Right atrium auricular region (tissue), 2 donors: Measurements from ENCODE around the gene OR9A2. TPM values are rescaled to one million over a fixed set of nuclear protein-coding genes. Genes with fewer than 3 reads are reported as not detected.
A peak's percentile ranks its signal among the peaks of the same experiment; 100 is the strongest.

Experiments
- DNase-seq: peaks from one replicate; pipeline ENCODE4 v3.0.0-alpha.2; 2019; ENCODE audit warnings: low spot score
- H3K27ac ChIP-seq, 2 donors: fragments of 200-600 bp; sonication (generic); 1 replicate in 1 of 2; 2 replicates in 1 of 2; pipeline ENCODE4 v1.5.1; 2016 to 2019
- H3K27me3 ChIP-seq, 2 donors: fragments of 200-600 bp; sonication (generic); one replicate each; pipeline versions ENCODE4 v1.5.1 to v1.6.0; 2017 to 2019
- H3K36me3 ChIP-seq: fragments of 200-600 bp; sonication (generic); one replicate; pipeline ENCODE4 v1.5.1; 2016
- H3K4me1 ChIP-seq, 2 donors: fragments of 200-600 bp; sonication (generic); one replicate each; pipeline versions ENCODE4 v1.5.1 to v1.6.0; 2017 to 2019
- H3K4me3 ChIP-seq, 2 donors: fragments of 200-600 bp; sonication (generic); 1 replicate in 1 of 2; 2 replicates in 1 of 2; pipeline ENCODE4 v1.5.1; 2017 to 2019; ENCODE audit warnings: mild to moderate bottlenecking in 1 of 2, moderate library complexity in 1 of 2
- H3K9me3 ChIP-seq, 2 donors: fragments of 200-600 bp; sonication (generic); one replicate each; pipeline ENCODE4 v1.5.1; 2019
- CTCF ChIP-seq, 2 donors: fragments of 200-600 bp; sonication (generic); IDR thresholded peaks; one replicate each; pipeline ENCODE4 v1.5.1; 2019; ENCODE audit warnings: antibody characterized with exemption in 2 of 2
- total RNA-seq, 2 donors: library from RNA; depleted of rRNA; stranded (reverse); fragments of >200 nt; gene quantifications; one replicate each; pipeline ENCODE4 v1.1.0, GENCODE V29; 2016

The OR9A2 gene
- total RNA-seq, 2 donors from 2014 or later, result not detected

- H3K36me3 ChIP-seq, result no peaks in the 10 kb centered on the region
- H3K27ac ChIP-seq, result no peak overlapping the region
- TF ChIP-seq CTCF (IDR thresholded peaks at IDR 0.05), result no peak
- H3K4me1 ChIP-seq, result no peaks in the 10 kb centered on the region
- no peaks in the 10 kb centered on the region for H3K9me3 ChIP-seq
- H3K4me3 ChIP-seq, result no peak overlapping the region
- no peaks in the 10 kb centered on the region for H3K27me3 ChIP-seq
- no peak for DNase-seq
Observed at GRCh38 chr7:143012409-143012808, 14.5 kb downstream of the OR9A2 start.

- no peaks in the 10 kb centered on the region for H3K27me3 ChIP-seq
- H3K36me3 ChIP-seq, result no peaks in the 10 kb centered on the region
- H3K4me3 ChIP-seq, result no peak overlapping the region
- no peak for TF ChIP-seq CTCF (IDR thresholded peaks at IDR 0.05)
- DNase-seq, result no peak
- H3K9me3 ChIP-seq, result no peaks in the 10 kb centered on the region
- no peak overlapping the region for H3K27ac ChIP-seq
- H3K4me1 ChIP-seq, result no peaks in the 10 kb centered on the region
Observed at GRCh38 chr7:143012001-143012400, 14.9 kb downstream of the OR9A2 start.

- Histone ChIP-seq H3K27ac (no peak overlapping the region), H3K9me3 (no peaks in the 10 kb centered on the region), H3K4me1 (peaks cover 0 to under 1% of the 10 kb centered on the region in 2 donors), H3K36me3 (no peaks in the 10 kb centered on the region), H3K4me3 (no peak overlapping the region), H3K27me3 (no peaks in the 10 kb centered on the region)
- peak; percentile 87 for DNase-seq
- peak; percentile 91 to 96 for TF ChIP-seq CTCF (IDR thresholded peaks at IDR 0.05)
Observed at GRCh38 chr7:143008007-143008901, 18.7 kb downstream of the OR9A2 start.

GRCh38 chr7:143005632-143006260, 21.2 kb downstream of the OR9A2 start:
- no peak for TF ChIP-seq CTCF (IDR thresholded peaks at IDR 0.05)
- peaks cover 0 to 9% of the 10 kb centered on the region in 2 donors for H3K9me3 ChIP-seq
- H3K27me3 ChIP-seq, result no peaks in the 10 kb centered on the region
- peaks cover 0 to 5% of the 10 kb centered on the region in 2 donors for H3K4me1 ChIP-seq
- H3K27ac ChIP-seq, result no peak overlapping the region
- H3K4me3 ChIP-seq, result no peak overlapping the region
- DNase-seq, result no peak
- no peaks in the 10 kb centered on the region for H3K36me3 ChIP-seq

- Histone ChIP-seq H3K27me3 (no peaks in the 10 kb centered on the region), H3K9me3 (peaks cover 0 to 9% of the 10 kb centered on the region in 2 donors), H3K27ac (no peak overlapping the region), H3K4me3 (no peak overlapping the region), H3K36me3 (no peaks in the 10 kb centered on the region), H3K4me1 (peaks cover 0 to 5% of the 10 kb centered on the region in 2 donors)
- DNase-seq, result no peak
- peak; percentile 61 to 79 for TF ChIP-seq CTCF (IDR thresholded peaks at IDR 0.05)
Observed at GRCh38 chr7:143003393-143004051, 23.4 kb downstream of the OR9A2 start.
